22Rv1 (cell line): ENCODE measurements around the gene CFAP221.
A peak's percentile ranks its signal among the peaks of the same experiment; 100 is the strongest.

Source experiments
- H3K27ac ChIP-seq: fragments of 450-650 bp; 2 replicates; pipeline ENCODE4 v1.5.1; 2017
- CTCF ChIP-seq: fragments of 450-650 bp; IDR thresholded peaks from 2 replicates; pipeline ENCODE4 v1.5.1; 2017; ENCODE audit warnings: mild to moderate bottlenecking
- ZFX ChIP-seq: fragments of 450-650 bp; IDR thresholded peaks from 2 replicates; pipeline ENCODE4 v1.6.1; 2017; ENCODE audit warnings: antibody characterized with exemption, borderline replicate concordance

Gene CFAP221

GRCh38 chr2:119630121-119630520 is 85.9 kb downstream of the CFAP221 start:
- TF ChIP-seq ZFX (no peak), CTCF (no peak)
- H3K27ac ChIP-seq: no peak overlapping the region

GRCh38 chr2:119637371-119637770 is 93.1 kb downstream of the CFAP221 start:
- TF ChIP-seq CTCF (no peak), ZFX (no peak)
- H3K27ac ChIP-seq: no peak overlapping the region

- no peak overlapping the region for H3K27ac ChIP-seq
- TF ChIP-seq ZFX (no peak), CTCF (no peak)
These were observed 94.0 kb downstream of the CFAP221 start for GRCh38 chr2:119638246-119638645.

GRCh38 chr2:119638685-119639554 is 94.7 kb downstream of the CFAP221 start:
- no peak for TF ChIP-seq CTCF
- no peak for TF ChIP-seq ZFX
- H3K27ac ChIP-seq: no peak overlapping the region

GRCh38 chr2:119641562-119642258 is 97.5 kb downstream of the CFAP221 start:
- TF ChIP-seq ZFX (no peak), CTCF (peak; percentile 82)
- H3K27ac ChIP-seq: no peak overlapping the region

GRCh38 chr2:119644186-119644585 is 99.9 kb downstream of the CFAP221 start:
- H3K27ac ChIP-seq: no peak overlapping the region
- no peak for TF ChIP-seq ZFX
- no peak for TF ChIP-seq CTCF
